ENCODE results near the gene SLC6A1. TPM values are rescaled to one million over a fixed set of nuclear protein-coding genes. Genes with fewer than 3 reads are reported as not detected.
"Not testable (repeated sequence)": the region's sequence is repeated elsewhere in the genome, so short reads cannot be mapped to it uniquely, and the experiment has no call there.

Gene SLC6A1
- total and polyA plus RNA-seq, 7 donors: 0.27 to 1.9 (median 0.36) TPM

DNA sequence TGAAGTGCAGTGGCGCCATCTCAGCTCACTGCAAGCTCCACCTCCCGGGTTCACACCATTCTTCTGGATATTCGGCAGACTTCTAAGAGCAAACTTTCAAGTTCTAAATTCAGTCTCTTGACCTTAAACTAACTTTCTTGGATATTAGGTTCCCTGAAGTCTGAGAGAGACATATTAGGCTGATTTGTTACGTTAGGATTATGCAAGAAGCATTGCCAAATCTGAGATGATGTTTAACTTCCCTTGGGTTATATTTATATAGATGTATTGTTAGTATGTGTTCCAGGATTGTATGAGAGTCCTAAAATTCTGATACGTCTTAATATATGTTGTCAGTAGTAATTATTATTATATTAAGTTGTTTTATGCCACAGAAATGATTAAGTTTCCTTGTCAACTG is 80.1 kb downstream of the SLC6A1 start:
- Histone ChIP-seq H3K27ac (no peak overlapping the region), H3K4me1 (no peaks in the 10 kb centered on the region), H3K27me3 (ENCODE audit: insufficient read depth in 3 of 3, low read length in 2 of 3) (peaks cover 2 to 8% (median 7%) of the 10 kb centered on the region in 3 donors), H3K4me3 (no peak overlapping the region), H3K36me3 (ENCODE audit: insufficient read depth in 1 of 2, low read depth in 1 of 2) (no peaks in the 10 kb centered on the region), H3K9me3 (no peaks in the 10 kb centered on the region)
- WGBS, 3 donors: 59 to 64% (median 62%) methylated on average over 5 of the region's 5 CpGs
- TF ChIP-seq, protein P1, sequence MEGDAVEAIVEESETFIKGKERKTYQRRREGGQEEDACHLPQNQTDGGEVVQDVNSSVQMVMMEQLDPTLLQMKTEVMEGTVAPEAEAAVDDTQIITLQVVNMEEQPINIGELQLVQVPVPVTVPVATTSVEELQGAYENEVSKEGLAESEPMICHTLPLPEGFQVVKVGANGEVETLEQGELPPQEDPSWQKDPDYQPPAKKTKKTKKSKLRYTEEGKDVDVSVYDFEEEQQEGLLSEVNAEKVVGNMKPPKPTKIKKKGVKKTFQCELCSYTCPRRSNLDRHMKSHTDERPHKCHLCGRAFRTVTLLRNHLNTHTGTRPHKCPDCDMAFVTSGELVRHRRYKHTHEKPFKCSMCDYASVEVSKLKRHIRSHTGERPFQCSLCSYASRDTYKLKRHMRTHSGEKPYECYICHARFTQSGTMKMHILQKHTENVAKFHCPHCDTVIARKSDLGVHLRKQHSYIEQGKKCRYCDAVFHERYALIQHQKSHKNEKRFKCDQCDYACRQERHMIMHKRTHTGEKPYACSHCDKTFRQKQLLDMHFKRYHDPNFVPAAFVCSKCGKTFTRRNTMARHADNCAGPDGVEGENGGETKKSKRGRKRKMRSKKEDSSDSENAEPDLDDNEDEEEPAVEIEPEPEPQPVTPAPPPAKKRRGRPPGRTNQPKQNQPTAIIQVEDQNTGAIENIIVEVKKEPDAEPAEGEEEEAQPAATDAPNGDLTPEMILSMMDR (IDR thresholded peaks at IDR 0.05): no peak
- DNase-seq: no peak
- intact Hi-C loops (cut with DNase I): no loop called here
- no peak for ATAC-seq

- 56 to 67% (median 63%) methylated on average over 2 of the region's 2 CpGs for WGBS, 3 donors
These were observed 81.5 kb downstream of the SLC6A1 start for GRCh38 chr3:11074011-11074410.

GRCh38 chr3:11074451-11074850 is 81.9 kb downstream of the SLC6A1 start:
- 85 to 90% (median 86%) methylated on average over 3 of the region's 3 CpGs for WGBS, 3 donors

More at GRCh38 chr3:11074011-11074410, 81.5 kb downstream of the SLC6A1 start:
- no peaks in the 10 kb centered on the region for H3K9me3 ChIP-seq
- H3K4me3 ChIP-seq: no peak overlapping the region
- H3K27ac ChIP-seq: no peak overlapping the region
- H3K36me3 ChIP-seq (ENCODE audit: insufficient read depth in 1 of 2, low read depth in 1 of 2): no peaks in the 10 kb centered on the region
- DNase-seq (no peak), ATAC-seq (no peak)
- H3K4me1 ChIP-seq: no peaks in the 10 kb centered on the region
- TF ChIP-seq, protein P1 (IDR thresholded peaks at IDR 0.05): no peak
- peaks cover 2 to 7% (median 6%) of the 10 kb centered on the region in 3 donors for H3K27me3 ChIP-seq (ENCODE audit: insufficient read depth in 3 of 3, low read length in 2 of 3)
- intact Hi-C loops (cut with DNase I): no loop called here

GRCh38 chr3:11075122-11075521 is 82.6 kb downstream of the SLC6A1 start:
- H3K4me1 ChIP-seq; intact Hi-C loops (cut with DNase I); H3K27ac ChIP-seq; DNase-seq; H3K27me3 ChIP-seq (ENCODE audit: insufficient read depth in 3 of 3, low read length in 2 of 3); H3K4me3 ChIP-seq; H3K9me3 ChIP-seq; ATAC-seq; H3K36me3 ChIP-seq (ENCODE audit: insufficient read depth in 1 of 2, low read depth in 1 of 2): not testable (repeated sequence)
- 92 to 97% (median 96%) methylated on average over 2 of the region's 2 CpGs for WGBS, 3 donors

More at GRCh38 chr3:11074451-11074850, 81.9 kb downstream of the SLC6A1 start:
- TF ChIP-seq, protein P1 (IDR thresholded peaks at IDR 0.05): no peak
- intact Hi-C loops (cut with DNase I): no loop called here
- ATAC-seq (no peak), DNase-seq (no peak)
- Histone ChIP-seq H3K4me3 (no peak overlapping the region), H3K4me1 (no peaks in the 10 kb centered on the region), H3K27me3 (ENCODE audit: insufficient read depth in 3 of 3, low read length in 2 of 3) (peaks cover 2 to 7% (median 6%) of the 10 kb centered on the region in 3 donors), H3K9me3 (no peaks in the 10 kb centered on the region), H3K36me3 (ENCODE audit: insufficient read depth in 1 of 2, low read depth in 1 of 2) (no peaks in the 10 kb centered on the region), H3K27ac (no peak overlapping the region)

DNA sequence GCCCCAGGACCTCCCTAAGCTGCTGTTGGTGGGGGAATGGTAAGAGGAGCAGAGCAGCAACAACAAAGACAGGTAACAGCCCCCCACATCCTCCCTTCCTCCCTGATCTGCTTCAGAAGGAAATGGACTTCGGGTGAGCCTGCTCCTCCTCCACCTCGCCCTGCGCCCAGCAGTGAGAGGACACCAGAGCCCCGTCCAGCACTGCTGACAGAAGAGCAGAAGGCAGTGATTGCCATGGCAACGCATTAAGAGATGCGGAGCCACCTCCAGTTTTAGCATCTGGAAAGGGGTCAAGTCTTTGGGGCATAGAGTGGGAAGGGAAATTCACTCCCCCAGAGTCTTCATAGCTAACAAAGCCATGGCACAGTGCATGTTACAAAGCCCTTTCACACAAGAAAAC is 84.2 kb downstream of the SLC6A1 start:
- Histone ChIP-seq H3K27ac (no peak overlapping the region), H3K4me1 (no peaks in the 10 kb centered on the region), H3K36me3 (ENCODE audit: insufficient read depth in 1 of 2, low read depth in 1 of 2) (no peaks in the 10 kb centered on the region), H3K9me3 (no peaks in the 10 kb centered on the region), H3K27me3 (ENCODE audit: insufficient read depth in 3 of 3, low read length in 2 of 3) (peaks cover 2 to 7% (median 3%) of the 10 kb centered on the region in 3 donors), H3K4me3 (no peak overlapping the region)
- WGBS, 3 donors: 51 to 61% (median 58%) methylated on average over 6 of the region's 6 CpGs
- TF ChIP-seq, protein P1 (IDR thresholded peaks at IDR 0.05): no peak
- ATAC-seq: no peak
- intact Hi-C loops (cut with DNase I): no loop called here
- no peak for DNase-seq

Measured in psoas muscle (tissue), 8 donors.